Neural progenitor cell (in vitro differentiated cells): Measurements from ENCODE around the gene ANKLE1.

ENCODE experiments used
- EZH2 ChIP-seq: fragments of 200-600 bp; sonication (generic); IDR thresholded peaks from 2 replicates; pipeline ENCODE4 v1.6.1; 2017; ENCODE audit warnings: antibody characterized with exemption, mild to moderate bottlenecking, moderate library complexity
- EZH2phosphoT487 ChIP-seq: fragments of 200-600 bp; sonication (generic); IDR thresholded peaks from 2 replicates; pipeline ENCODE4 v1.6.1; 2017; ENCODE audit warnings: antibody characterized with exemption
- TF ChIP-seq, protein P1 (sequence below): fragments of 200-600 bp; sonication (generic); IDR thresholded peaks from 2 replicates; pipeline ENCODE4 v1.5.1; 2017; ENCODE audit warnings: antibody characterized with exemption, mild to moderate bottlenecking

DNA sequence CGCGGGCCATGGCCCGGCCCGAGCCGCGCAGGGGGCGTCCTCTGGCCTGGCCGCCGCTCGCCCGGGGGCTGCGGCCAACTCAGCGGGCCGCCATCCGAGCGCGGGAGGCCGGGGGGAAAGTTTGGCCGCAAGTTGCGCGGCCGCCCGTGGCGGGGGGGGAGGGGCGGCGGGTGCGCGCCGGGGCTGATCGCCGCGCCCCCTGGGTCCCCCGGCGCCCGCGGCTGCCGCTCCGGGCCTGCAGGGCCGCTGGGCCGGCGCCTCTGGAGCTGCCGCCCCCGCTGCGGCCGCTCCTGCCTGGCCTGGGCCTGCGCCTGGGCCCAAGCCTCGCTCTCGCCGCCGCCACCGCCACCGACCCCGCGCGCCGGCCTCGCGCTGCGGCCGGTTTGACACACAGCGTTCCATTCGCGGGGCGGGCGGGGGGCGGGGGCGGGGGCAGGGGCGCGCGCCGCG lies 36.1 kb upstream of the ANKLE1 start, which contains the start of gene NR2F6:
- TF ChIP-seq, protein P1, sequence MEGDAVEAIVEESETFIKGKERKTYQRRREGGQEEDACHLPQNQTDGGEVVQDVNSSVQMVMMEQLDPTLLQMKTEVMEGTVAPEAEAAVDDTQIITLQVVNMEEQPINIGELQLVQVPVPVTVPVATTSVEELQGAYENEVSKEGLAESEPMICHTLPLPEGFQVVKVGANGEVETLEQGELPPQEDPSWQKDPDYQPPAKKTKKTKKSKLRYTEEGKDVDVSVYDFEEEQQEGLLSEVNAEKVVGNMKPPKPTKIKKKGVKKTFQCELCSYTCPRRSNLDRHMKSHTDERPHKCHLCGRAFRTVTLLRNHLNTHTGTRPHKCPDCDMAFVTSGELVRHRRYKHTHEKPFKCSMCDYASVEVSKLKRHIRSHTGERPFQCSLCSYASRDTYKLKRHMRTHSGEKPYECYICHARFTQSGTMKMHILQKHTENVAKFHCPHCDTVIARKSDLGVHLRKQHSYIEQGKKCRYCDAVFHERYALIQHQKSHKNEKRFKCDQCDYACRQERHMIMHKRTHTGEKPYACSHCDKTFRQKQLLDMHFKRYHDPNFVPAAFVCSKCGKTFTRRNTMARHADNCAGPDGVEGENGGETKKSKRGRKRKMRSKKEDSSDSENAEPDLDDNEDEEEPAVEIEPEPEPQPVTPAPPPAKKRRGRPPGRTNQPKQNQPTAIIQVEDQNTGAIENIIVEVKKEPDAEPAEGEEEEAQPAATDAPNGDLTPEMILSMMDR = no peak
- TF ChIP-seq EZH2 = no peak
- TF ChIP-seq EZH2phosphoT487 = no peak
